ENCODE measurements around the gene C1QTNF6. TPM values are rescaled to one million over a fixed set of nuclear protein-coding genes. Genes with fewer than 3 reads are reported as not detected.
"Not testable (repeated sequence)": the region's sequence is repeated elsewhere in the genome, so short reads cannot be mapped to it uniquely, and the experiment has no call there.

C1QTNF6 gene
- 2.1 and 7.7 TPM in 2 replicates for total RNA-seq (2014; rRNA removed; shearing (Covaris generic))

DNA sequence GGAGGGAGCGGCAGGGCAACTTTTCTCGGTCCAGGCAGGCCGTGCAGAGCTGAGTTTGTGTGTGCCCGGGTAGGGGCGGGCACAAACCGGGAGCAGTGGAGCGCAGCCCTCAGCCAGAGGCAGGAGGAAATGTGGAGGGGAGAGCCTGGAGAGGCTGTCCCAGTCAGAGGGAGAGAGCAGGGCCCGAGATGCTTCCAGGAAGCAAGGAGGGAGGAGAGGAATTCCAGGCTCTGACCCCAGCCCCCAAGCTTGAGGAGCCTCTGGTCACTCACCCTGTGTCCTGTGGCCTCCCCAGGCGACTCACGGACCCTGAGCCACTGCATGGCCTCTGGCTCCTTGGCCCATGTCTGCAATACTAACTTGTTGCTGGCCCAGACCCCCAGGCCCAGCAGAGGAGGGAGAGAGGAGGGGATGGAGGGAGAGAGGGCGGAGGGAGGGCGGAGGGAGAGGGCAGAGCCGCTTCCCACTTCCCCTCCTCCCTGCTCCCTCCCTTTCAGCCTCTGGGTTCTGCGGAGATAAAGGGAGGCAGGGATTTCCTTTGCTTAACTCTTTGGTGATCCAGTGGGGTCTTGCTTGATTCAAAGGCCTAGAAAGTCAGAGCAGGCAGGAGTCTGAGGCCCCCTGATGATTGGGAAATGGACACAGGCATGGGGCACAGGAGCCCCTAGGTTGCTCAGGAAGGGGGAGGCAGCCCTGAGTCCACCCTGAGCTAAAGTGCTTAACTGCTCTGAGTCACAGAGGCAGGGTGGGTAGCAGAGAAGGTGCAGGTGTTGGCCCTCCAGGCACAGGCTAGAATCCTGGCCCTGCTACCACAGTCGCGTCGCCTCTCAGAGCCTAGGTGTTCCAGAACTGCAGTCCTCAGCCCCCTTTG is at the start of gene C1QTNF6:
Gene C1QTNF6, minus strand, starts transcription at position 357 of the 871 bp plus-strand sequence. Its CDS starts 34 bp downstream, at position 323.
- peak; percentile 54 for DNase-seq (ENCODE audit: low spot score)

DNA sequence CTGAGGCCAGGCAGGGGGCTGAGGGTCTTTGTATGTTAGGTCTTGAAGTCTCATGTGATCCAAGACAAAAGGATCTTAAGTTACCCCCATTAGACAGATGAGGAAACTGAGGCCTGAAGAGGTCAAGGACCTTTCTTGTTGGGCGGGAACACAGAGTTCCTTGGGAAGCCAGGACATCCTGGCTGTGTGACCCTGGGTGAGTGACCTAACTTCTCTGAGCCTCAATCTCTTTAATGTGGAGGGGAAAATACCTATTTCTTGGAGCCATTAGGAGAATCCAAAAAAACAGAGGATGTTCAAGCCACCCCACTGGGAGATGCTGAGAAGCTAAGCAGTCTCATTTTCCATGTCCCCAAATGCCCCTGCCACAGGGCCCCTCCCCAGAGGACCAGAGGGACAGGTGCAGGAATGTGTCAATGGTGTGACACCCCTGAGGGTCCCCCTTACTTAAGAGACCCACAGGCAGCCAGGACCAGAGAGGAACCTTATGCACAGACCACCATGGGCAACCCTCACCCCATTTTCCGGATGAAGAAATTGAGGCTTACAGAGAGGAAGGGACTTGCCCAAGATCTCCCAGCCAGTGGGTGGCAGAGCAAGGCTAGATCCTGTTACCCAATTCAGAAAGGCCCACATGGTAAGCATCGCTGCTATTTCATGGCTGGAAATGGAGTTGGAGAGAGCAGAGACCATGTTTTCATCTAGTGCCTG is 48.0 kb upstream of the C1QTNF6 start:
- DNase-seq (ENCODE audit: low spot score), result no peak

DNA sequence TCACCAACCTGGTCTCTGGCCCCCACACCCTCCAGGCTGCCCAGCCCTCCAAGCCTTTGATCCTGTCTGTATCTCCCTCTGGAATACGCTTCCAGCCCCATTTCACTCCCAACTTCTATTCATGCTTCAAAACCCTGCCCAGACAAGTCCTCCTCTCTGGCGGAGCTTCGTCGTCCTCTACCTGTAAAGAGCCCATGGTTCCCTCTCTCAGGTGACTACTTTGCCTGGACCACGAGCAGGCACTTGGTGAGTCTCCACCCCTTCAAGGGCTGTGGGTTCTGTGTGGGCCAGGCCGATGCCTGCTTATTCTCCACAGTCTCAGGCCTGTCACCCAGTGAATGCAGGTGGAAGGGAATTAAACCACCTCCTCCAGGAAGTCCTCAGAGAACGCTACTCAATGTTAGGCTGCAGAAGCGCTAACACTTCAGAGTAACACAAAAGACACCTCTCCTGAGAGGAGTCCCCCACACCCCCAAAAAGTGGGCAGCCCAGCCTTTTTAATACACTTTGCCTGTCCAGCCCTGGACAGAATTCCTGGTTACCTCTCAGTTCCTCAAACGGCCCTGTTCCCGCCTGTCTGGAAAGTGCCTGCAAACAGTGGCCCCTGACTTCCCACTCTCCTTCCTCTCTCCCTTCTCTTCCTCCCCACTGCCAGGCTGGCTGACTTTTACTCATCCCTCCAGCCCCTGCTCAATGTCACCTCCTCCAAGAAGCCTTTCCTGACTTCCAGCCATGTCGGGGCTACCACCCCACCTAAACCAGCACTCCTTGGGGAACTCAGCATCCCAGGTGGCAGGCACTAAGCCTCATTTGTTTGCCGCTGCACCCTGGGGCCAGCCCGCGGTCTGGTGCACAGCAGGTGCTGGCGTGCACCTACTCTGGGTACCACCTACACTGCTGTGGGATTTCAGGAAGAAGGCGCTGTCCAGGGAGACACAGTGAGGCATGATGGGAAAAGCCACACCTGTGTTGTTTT is 47.0 kb upstream of the C1QTNF6 start:
- no peak for DNase-seq (ENCODE audit: low spot score)

DNA sequence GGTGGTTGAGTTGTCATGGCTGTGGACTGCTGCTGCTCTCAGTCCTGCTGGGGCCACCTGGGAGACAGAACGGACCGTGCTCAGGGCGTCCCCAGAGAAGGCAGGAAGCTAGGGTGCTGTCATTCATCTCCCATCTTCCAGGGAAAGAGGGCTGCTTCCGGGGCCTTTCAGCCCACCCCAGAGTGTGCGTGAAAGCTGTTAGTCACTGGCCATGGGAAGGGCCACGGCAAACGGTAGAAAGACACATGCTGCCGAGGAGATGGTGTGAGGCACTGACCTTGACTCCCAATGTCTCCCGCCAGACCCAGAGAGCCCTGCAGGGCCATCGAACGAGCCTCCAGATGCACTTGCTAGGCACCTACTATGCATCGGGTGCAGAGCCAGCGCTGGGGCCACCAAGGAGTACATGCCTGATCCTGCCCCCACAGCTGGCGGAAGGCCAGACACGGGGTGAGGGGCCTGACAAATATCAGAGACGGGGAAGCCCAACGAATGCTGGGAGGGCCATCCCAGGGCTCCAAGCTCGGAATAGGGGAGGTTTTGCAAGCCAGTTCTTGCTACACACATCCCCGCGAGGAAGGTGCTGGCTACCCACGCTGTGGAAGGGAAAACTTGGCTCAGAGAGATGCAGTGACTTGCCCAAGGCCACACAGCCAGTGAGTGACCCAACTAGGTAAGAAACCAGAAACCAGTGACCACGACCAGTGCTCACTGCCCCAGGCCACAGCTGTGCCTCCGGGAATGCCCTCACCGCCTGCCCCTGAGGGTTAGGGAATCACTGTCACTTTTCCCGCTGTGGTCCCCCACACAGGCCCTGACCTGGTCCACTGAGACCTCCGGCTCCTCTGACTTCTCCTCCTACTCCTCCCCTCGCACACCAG is 45.9 kb upstream of the C1QTNF6 start:
- no peak for DNase-seq (ENCODE audit: low spot score)

DNA sequence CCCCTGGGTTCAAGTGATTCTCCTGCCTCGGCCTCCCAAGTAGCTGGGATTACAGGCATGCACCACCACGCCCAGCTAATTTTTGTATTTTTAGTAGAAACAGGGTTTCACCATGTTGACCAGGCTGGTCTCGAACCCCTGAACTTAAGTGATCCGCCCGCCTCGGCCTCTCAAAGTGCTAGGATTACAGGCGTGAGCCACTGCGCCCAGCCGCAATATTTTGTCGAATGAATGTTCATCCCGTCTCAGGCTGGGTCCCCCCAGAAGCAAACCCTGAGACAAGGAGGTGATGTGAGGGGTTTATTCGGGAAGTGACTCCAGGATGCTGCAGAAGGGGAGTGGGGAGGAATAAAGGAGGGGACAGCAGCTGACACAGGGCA is 45.3 kb upstream of the C1QTNF6 start:
- not testable (repeated sequence) for DNase-seq (ENCODE audit: low spot score)

DNA sequence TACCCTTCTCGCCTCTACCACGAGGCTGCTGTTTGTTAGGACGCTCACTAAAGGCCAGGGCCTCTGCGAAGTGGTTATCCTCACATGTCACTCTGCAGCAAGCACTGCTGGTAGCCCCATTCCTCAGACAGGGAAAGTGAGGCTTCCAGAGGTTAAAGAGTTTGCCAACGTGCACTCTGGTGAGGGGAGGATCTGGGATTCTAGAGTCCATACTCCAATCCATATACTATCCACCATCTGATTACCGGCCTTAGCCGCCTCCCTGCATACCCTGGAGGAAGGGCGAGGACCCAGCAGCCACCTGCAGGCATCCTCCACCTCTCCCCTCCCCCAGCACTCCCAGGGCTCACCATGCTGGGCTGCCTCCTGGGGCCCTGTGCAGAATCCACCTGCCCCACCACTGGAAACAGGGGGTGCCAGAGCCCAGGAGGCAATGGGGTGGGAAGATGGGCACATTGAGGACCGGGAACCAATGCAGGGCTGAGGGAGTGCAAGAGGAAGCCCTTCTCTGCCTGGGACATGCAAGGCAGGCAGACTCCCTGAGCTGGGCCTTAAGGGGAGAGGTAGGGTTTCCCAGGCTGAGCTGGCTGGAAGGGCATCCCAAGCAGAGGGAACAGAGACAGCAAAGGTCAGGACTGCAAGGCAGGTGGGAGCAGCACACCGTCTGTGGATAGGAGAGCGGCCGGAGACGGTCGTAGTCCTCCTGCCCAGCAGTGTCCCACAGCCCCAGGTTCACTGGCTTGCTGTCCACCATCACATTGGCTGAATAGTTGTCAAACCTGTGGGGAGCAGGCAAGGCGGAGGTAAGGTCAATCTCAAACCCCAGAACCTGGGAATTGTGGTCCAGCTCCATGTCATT is 44.3 kb upstream of the C1QTNF6 start:
- DNase-seq (ENCODE audit: low spot score), result no peak

DNA sequence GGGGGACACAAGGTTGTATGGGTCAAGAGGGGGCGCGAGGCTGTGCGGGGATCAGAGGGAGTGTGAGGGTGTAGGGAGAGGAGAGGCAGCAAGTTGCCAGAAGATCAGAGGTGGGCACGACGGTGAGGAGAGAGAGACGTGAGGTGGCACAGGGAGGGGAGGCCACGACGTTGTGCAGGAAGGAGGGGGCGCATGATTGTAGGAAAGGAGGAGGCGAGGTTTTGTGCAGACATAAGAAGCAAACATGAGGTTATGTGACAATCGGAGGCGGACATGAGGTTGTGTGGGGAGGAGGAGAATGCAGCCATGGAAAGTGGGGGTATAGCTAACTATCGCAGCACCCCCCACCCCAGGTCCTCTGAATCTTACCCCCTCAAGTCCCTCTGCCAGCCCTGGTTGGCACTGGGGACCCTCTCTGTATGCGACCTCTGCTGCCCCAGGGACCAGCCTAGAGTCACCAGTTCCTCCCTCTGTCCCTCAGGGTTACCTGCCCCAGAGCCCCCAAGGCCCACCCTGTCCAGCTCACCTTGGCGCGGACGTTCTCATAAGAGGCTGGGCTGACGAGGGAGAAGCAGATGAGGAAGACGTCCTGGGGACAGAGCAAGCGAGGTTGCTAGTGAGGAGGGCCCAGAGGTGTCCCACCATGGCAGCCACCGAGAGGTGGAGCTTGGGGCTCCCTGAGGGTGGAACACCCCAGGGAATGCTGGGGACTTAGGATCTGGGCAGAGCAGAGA is 43.5 kb upstream of the C1QTNF6 start:
- DNase-seq (ENCODE audit: low spot score), result no peak

DNA sequence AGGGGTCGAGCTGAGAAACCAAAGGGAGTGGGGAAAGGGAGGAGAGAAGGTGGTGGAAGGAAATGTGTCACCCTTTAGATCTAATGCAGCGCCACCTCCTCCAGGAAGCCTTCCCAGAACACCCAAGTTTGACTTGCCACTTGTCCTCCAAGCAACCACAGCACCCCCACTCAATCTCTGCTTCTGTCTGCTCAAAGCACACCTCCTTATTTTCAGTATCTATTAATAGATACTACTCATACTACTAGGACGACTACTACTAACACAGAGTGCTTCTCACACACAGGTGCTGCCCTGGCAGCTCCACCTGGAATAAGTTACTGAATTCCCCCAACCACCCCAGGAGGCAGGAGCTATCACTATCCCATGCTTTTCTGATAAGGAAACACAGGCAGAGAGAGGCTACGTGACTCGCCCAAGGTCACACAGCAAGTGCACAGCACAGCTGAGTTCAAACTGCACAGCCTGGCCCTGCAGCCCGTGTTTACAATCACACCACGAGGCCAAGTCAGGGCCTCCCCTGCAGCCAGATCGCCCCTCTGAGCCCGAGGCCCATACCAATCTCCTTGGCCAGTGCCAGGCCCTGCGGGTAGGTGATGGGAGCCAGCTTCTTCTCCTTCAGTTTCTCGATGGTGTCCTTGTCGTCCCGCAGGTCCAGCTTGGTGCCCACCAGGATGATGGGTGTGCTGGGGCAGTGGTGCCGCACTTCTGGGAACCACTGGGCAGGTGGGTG is 42.8 kb upstream of the C1QTNF6 start:
- DNase-seq (ENCODE audit: low spot score), result peak; percentile 54

DNA sequence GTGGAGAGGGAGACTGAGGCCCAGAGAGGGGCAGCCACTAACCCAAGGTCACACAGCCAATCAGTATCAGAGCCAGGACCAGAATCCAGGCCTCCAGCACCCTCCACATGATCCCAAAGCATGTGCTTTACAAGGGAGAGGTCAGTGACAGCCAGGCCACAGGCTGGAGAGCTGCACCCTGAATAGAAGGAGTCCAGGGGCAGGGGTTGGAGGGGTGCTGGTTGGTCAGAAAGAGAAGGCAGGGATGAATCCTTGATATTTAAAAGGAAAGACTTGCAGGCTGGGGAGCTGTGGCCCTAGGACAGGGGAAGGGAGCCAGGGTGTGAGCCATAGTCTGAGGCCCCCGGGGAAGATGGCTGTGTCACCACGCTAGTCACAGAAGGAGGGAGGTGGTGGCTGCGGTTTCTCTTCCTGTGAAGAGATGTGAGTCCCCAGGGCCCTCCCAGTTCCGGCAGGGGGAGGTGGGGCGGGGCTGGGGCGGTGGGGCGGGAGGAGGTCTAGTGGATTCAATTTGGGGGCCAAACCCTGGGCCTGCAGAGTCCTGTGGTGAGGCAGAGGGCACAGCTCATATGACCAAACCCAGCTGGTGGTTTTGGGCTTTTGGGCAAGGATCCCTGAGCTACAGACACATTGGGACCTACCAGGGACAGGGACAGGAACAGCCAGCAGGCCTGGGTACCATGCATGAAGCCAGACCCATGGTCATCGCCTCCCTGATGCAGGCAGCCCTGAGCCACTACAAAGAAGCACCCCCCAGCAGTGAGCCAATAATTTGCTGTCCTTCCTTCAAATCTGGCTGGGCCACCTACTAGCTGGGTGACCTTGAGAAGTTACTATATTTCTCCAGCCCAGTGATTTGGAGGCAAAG is 42.0 kb upstream of the C1QTNF6 start:
- peak; percentile 80 for DNase-seq (ENCODE audit: low spot score)

DNA sequence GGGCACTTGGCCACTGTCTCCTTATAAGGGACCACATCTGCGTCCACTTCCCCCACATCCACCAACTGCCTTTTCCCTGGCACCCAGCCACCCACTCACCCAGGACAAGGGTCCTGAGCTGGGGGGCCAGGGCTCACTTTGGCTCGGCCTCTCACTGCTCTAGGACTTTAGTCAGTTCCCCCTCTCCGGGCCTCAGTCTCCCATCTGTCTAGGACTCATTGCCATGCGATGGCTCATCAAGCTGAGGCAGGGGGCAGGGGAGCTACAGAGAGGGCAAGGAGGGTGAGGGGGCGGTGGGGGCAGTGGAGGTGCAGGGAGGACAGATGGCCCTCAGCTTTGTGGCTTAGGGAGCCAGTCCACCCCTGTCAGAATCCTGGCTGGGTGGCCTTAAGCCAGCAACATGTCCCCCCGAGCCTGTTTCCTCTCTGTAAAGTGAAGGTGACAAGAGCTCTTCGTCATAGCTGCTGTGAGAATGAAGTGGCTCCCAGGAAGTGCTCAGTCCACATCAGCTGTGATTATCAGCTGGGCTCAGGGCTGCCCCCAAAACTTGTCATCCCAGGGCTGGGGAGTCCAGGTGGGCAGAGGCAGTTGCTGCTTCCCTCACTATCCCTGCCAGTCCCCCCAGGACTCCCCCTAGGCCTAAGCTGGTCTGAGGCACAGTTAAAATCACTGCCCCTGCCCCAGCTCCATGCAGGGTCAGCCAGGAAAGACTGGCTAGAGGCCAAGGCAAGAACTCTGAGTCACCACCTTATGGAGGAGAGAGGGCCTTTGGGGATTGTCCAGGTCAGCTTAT is 41.2 kb upstream of the C1QTNF6 start:
- peak; percentile 78 for DNase-seq (ENCODE audit: low spot score)

DNA sequence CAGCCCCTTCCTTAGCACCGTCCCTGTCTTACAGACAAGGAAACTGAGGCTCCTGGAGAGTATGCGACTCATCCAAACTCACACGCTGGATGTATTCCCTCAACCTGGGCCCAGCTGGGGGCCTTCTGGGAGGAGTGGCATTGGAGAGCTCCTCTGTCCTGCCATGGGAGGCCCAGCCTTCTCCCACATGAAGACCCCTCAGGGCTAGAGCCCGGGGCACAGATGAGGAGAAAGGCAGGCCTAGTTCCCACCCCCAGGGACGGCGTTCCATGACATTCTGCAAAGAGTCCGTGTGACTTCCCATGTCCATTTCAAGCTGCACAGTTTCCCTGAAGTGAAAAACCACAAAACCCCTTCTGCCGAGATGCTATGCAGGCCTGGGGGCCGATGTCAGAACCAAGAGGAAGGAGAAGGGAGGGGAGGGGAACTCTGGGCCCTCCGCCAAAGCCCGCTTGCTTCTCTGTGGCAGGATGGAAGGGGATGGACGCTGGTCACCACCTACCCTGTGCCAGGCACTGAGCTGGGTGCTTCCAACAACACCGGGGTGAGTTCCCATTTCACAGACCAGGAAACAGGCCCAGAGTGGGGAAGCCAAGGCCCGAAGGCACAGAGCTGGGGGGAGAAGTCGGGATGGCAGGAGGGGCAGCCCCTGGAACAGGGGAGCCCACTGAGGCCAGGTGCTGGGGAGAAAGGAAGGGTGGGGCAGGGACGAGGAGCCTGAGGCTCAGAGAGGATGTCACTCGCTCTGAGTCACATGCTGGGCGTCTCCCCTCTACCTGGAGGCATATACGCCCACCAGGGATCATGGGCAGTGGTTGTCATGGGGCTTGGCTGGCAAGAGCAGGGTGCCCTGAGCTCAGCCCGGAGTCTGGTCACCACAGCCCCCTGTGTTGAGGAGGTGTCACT is 40.3 kb upstream of the C1QTNF6 start:
- DNase-seq (ENCODE audit: low spot score), result peak; percentile 66

DNA sequence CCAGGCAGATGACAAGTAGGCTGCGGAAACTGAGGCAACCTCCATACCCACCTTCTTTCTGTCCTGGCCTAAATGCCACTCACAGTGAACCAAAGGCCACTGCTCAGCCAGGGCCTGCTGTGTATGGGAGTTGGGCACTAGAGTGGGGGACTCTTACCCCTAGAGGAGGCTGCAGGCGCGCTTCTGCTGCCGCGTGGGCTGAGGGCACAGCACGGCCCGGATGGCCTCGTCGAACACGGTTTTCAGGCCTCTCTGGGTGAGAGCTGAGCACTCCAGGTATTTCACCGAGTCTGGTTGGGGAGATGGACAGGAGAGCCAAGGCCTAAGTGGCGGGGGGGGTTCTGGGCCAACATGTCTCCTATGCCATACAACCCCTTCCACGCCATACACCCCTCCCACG is 38.5 kb upstream of the C1QTNF6 start:
- no peak for DNase-seq (ENCODE audit: low spot score)

DNA sequence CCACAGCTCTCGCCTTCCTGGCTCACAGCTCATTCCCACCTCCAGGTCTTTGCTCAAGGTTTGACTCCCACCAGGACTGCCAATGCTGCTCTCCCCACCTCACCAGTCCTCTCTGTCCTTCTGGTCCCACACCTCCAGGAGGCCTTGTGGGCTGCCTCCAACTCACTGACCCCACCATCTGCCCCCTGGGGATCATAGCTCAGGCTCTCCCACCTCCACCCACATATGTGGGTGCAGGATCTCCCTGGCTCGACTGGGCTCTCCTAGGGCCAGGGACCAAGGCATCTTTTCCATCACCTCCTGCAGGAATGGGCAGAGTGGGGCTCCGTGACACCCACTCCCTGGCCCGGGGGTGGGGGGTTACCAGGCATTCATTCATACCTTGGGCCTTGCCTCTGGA is 38.0 kb upstream of the C1QTNF6 start:
- DNase-seq (ENCODE audit: low spot score), result no peak

DNA sequence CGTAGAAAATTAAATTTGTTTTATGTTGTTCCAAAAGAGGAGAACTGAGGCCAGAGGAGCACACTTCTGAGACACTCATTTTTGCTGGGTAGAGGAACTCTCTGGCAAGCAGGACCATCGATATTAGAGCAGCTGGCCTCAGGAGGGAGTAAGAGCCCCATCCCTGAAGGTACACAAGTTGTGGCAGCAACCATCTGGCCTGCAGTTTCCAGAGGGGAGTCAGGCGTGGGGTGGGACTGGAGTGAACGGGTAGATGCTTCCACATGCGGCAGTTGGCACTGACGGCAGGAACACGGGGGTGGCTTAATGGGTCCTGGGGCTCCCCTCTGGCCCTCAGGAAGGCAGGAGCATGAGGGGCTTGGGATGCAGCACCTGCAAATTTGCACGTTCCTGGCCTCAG is 37.4 kb upstream of the C1QTNF6 start:
- DNase-seq (ENCODE audit: low spot score), result no peak

DNA sequence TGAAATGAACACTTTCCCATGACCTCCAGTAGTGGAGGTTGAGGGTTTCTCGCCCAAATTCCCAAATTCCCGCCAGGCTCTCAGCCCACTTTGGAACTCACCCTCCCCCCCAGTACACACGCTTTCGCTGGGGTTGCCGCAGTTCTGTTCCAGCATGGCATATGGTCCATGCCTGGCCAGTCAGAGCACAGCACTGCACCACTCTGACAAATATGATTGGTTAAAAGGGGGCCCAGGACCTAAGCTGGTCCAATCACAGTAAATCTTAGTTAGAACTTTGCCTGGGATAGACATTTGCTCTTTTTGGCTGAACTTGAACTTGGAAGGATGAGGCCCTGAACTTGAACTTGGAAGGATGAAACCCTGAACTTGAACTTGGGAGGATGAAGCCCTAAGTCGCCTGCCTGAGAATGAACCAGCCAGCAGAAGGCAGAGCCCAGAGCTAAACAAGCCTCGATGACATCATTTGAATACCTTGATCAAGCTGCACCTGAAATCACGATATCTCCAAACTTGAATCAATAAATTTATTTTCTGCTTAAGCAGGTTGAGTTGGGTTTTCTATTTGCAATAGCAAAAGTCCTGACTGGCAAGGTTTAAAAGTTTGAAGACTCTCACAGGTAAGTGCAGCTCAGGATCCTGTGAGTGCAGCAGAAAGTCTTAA is 36.8 kb upstream of the C1QTNF6 start:
- no peak for DNase-seq (ENCODE audit: low spot score)

Data from A172 (cell line).